Germinal center (tissue), 1 donor: ENCODE results near the gene CD300LB.
"Not testable (repeated sequence)": the region's sequence is repeated elsewhere in the genome, so short reads cannot be mapped to it uniquely, and the experiment has no call there.

Source experiments
- DNase-seq: peaks from one replicate; pipeline ENCODE4 v3.0.0; 2012; ENCODE audit warnings: mixed read lengths, low spot score

The CD300LB gene

DNA sequence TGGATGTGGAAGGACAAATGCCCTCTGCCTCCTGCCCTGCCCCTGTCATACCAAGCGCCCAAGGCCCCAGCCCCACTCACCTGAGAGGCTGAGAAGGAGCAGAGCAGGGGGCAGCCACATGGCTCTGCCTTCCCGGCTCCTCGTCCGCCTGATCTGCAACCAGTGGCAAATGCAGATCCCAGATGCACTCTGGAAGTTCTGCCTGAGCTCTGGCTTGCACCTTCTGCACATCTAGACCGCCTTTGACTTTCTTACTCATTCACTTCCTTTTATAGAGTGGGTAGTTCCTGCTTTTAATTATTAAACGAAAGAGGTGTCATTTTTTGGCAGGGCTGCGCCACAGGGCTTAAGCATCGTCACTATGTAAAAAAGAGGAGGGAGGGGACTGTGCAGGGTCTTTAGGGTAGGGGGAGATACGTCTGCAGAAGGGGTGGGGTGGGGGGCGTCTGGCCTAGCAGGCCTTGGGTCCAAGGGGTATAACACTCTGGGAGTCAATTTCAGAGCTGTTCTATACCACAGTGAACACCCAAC, at the start of gene CD300LB:
Gene CD300LB, minus strand, starts transcription at position 245 of the 531 bp plus-strand sequence. Its CDS starts 125 bp downstream, at position 120.
- DNase-seq, result no peak

- no peak for DNase-seq
Measured at GRCh38 chr17:74579900-74580299, 48.6 kb upstream of the CD300LB start.

GRCh38 chr17:74578979-74579378, 47.7 kb upstream of the CD300LB start:
- DNase-seq, result no peak

DNA sequence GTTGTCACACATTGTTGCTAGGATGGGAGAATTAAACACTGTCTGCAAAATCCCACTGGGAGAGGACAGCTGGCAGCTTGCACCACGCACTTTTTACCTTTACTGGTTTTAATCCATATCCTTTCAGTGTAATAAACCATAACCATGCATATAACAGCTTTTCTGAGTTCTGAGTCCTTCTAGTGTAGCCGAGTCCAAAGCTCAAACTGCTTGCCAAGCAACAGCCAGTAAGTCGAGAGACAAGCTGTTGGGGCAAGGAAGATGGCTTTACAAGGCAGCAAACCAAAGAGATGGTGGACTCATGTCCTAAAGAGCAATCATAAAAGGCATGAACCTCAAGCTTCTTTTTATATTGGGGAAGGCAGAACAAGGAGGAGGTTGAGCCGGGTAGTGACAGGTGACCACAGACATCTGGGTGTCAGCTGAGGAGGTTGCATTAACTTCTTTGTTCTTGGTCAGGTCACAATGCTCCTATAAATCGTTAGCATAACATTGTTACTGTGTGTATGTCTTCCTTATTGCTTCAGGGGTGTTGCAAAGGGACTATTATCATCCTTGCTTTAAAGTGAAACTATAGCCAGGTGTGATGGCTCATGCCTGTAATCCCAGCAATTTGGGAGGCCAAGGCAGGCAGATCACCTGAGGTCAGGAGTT, 43.3 kb upstream of the CD300LB start:
- no peak for DNase-seq

DNA sequence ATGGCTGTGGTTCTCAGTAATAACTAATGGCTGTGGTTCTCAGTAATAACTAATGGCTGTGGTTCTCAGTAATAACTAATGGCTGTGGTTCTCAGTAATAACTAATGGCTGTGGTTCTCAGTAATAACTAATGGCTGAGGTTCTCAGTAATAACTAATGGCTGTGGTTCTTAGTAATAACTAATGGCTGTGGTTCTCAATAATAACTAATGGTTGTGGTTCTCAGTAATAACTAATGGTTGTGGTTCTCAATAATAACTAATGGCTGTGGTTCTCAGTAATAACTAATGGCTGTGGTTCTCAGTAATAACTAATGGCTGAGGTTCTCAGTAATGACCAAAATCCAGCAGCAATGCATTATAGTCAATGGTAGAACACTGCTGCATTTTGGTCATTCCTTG, 42.4 kb upstream of the CD300LB start:
- not testable (repeated sequence) for DNase-seq

DNA sequence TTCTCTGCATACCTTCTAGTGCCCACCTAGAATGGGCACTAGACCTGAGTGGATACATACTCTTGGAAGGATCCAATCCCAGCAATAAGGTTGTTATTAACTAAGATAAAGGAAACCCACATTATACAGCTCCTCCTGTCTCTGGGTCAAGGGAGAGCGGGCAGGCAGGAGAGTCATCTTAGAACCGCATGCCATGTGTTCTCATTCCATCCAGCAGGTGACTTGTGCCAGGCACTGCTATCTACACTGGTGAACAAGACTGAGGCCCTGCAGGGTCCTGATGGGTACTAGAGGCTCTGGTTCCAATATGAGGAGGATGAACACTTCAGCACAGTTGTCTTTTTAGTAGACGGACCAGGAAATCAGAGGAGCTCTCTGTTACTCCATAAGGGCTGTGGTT, 41.9 kb upstream of the CD300LB start:
- no peak for DNase-seq

GRCh38 chr17:74571621-74572270, 40.5 kb upstream of the CD300LB start:
- DNase-seq, result no peak

DNA sequence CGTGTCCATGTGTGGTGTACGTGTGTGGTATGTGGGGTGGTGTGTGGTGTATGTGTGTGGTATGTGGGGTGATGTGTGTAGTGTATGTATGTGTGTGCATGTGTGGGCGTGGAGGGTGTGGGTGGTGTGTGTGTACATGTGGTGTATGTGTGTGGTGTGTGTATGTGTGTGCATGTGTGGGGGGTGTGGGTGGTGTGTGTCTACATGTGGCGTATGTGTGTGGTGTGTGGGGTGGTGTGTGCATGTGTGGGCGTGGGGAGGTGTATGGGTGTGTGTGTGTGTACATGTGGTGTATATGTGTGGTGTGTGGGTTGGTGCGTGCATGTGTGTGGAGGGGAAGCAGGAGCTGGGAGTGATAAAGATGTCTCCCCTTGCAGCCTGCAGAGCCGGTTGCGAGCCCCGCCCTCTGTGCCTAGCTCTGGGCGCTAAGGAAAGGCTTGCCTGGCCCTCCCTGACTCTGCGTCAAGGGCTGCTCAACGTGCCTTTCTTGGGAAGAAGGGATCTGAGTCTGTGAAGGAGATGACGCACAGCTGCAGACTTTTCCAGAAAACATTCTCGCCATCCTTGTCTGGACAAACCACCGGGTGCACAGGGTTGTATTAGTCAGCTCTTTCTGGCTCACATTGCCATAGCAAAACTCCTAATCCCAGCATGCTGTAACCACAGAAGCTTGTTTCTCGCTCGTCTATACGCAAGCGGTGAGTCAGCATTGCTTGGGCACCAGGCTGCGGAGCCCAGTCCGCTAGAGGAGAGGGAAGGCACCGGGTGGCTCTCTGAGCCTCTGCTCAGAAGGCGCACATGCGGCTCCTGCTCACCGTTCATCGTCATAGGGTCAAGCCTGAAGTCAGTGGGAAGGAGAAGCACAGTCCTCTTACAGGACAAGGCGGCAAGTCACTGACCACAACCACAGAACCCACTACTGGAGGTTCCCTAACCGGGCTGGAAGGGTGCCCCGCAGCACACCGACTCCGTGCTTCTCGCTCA, 38.0 kb upstream of the CD300LB start:
- no peak for DNase-seq

DNA sequence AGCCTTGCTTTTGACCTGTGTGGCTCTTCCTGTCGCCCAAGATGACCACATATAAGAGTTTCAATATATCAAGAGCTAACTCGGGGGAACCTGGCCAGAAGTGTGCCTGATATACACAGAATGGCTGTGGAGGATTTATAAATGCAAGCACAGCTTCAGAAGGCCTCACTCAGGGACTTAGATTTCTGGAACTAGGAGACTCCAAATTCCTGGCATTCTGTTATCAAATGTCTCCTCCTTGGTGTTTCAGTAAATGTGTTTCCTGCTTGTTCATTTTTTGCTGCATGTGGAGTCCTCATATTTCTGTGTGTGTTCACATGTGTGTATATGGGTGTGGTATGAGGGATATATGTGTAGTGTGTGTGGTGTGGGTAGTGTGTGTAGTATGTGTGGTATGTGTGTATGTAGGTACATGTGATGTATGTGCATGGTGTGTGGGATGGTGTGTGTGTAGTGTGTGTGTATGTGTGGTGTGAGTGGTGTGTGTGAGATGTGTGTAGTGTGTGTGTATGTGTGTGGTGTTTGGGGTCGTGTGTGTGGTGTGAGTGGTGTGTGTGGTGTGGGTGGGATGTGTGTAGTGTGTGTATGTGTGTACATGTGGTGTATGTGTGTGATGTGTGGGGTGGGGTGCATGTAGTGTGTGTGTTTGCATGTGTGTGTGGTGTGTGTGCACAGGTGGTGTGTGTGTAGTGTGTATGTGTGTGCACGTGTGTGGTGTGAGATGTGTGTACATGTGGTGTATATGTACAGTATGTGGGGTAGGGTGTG, 37.0 kb upstream of the CD300LB start:
- DNase-seq, result no peak

- DNase-seq, result no peak
Measured at GRCh38 chr17:74567397-74567796, 36.1 kb upstream of the CD300LB start, which contains the start of gene CD300H. TSS of gene CD300H (minus strand) at chr17:74567509.

DNA sequence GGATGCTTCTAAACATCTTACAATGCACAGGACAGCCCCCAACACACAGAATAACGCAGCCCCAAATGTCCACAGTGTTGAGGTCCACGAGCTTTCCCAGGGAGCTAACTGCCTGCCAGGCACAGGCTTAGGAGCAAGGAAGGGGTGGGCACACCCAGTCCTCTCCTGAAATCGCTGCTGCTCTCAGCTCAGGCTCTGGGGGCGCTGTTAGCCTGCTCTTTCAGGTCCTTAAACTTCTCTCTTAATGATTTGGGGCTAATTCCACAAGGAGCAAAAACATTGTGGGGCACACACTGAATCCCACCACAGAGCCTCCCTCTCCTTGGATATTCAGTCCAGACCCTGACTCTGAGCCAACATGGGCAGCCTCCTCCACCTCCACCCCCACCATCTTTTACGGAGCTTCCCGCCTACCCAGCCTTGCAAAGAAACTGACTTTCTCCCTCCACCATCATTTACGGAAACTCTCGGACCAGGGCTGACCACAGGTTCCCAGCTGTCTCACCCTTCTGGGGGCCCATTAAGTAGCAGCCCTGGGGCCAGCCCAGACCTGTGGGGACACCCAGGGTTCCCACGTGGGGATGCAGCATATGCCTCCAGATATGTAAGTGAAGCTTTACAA, 35.0 kb upstream of the CD300LB start:
- no peak for DNase-seq

DNA sequence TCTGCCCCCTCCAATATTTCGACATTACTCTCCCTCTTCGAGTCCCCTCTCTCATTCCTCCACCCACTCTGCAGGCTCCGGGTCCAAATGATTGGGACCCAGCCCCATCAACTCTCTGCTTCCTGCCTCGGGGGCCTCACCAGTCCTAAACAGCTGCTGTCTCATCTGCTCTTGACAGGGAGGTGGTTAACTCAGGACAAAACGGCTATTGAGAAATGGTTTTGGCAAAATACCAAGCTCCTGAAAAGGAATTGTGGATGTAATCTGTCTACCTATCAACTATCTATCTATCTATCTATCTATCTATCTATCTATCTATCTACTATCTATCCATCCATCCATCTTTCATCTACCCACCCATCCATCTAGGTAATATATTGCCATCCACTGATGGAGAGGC, 33.9 kb upstream of the CD300LB start:
- no peak for DNase-seq

GRCh38 chr17:74563358-74563757, 32.1 kb upstream of the CD300LB start:
- DNase-seq, result no peak

GRCh38 chr17:74561586-74561985, 30.3 kb upstream of the CD300LB start:
- no peak for DNase-seq

- no peak for DNase-seq
Measured at GRCh38 chr17:74558882-74559519, 27.7 kb upstream of the CD300LB start.

GRCh38 chr17:74558402-74558801, 27.1 kb upstream of the CD300LB start:
- not testable (repeated sequence) for DNase-seq

- DNase-seq, result no peak
Measured at GRCh38 chr17:74555427-74555940, 24.2 kb upstream of the CD300LB start.

- no peak for DNase-seq
Measured at GRCh38 chr17:74554909-74555308, 23.6 kb upstream of the CD300LB start.

DNA sequence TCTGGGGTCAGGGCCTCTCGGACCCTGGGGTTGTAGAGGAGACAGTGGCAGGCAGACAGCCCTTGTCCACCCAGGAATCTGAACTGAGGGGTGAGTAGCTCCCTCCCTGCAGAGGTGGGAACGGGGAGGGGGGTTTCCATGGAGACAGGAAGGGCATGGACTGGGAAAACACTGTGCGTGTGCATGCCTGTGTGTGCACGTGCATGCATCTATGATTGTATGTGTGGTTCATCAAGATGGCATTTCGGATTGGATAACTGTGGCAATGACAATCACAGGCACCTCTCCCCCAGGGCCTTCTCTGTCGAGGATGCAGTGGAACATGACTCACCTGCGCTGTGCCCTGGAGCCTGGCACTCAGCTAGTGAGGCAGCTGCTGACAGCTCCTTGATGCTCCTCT, 20.8 kb upstream of the CD300LB start:
- no peak for DNase-seq

DNA sequence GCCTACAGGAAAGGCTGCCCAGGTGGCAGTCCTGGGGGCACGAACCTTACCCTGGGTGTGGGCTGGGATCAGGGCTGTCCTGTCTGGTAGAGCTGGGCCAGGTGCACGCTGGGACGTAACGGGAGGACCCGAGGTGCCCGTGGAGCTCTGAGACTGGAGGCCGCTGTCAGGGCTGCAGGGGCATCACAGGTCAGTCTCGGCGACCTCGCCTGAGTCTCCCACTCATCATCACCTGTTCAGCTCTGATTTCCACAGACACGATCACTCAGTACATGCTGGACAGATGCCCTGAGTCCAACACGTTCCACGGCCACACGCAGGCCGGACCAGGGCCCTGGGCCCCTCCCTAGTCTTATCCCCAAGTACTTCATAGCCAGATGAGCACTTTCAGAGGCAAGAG, 19.3 kb upstream of the CD300LB start:
- no peak for DNase-seq
